Vagina (tissue), 2 donors: Measurements from ENCODE around the gene HBB.

ENCODE experiments used
- CTCF ChIP-seq, 3 experiments: fragments of 450-650 bp in 2 of 3; fragments of 200-600 bp in 1 of 3; sonication (generic) in 1 of 3; IDR thresholded peaks; one replicate each; pipeline ENCODE4 v1.5.1; 2017 to 2019; ENCODE audit warnings: antibody characterized with exemption in 3 of 3, mild to moderate bottlenecking in 2 of 3, moderate library complexity in 2 of 3
- POLR2A ChIP-seq, 2 donors: fragments of 450-650 bp; IDR thresholded peaks; one replicate each; pipeline ENCODE4 v1.6.1; 2017; ENCODE audit warnings: antibody characterized with exemption in 2 of 2, mild to moderate bottlenecking in 2 of 2, moderate library complexity in 2 of 2
- POLR2AphosphoS5 ChIP-seq, 2 donors: sonication (generic); formaldehyde crosslinking; IDR thresholded peaks; one replicate each; pipeline ENCODE4 v1.9.0; 2017; ENCODE audit warnings: antibody characterized with exemption in 2 of 2, mild to moderate bottlenecking in 2 of 2, low read depth in 1 of 2; ENCODE audit not compliant: insufficient read depth in 1 of 2

- TF ChIP-seq CTCF (IDR thresholded peaks at IDR 0.05) (no peak), POLR2AphosphoS5 (IDR thresholded peaks at IDR 0.05; ENCODE audit: insufficient read depth in 1 of 2, low read depth in 1 of 2) (no peak), POLR2A (IDR thresholded peaks at IDR 0.05) (no peak)
Observed at GRCh38 chr11:5247472-5248192, 20.8 kb upstream of the HBB start.
